Upper lobe of left lung (tissue), 6 donors: ENCODE data around the gene TBX19. TPM values are rescaled to one million over a fixed set of nuclear protein-coding genes. Genes with fewer than 3 reads are reported as not detected.

Source experiments
- ATAC-seq, 2 donors: fragments of 200-7000 bp; cut with Tn5 transposase; one replicate each; pipeline ENCODE4 v1.9.1; 2022; ENCODE audit warnings: mild to moderate bottlenecking in 2 of 2, moderate library complexity in 2 of 2; ENCODE audit not compliant: low FRiP score in 2 of 2
- DNase-seq, 2 donors: peaks; one replicate each; pipeline ENCODE4 v3.0.0-alpha.2; 2019 to 2020
- H3K27ac ChIP-seq, 4 donors: fragments of 200-600 bp; sonication (generic); one replicate each; pipeline ENCODE4 v1.5.1; 2016 to 2019
- H3K27me3 ChIP-seq, 4 donors: fragments of 200-600 bp; sonication (generic); one replicate each; pipeline ENCODE4 v1.5.1; 2017 to 2019
- H3K36me3 ChIP-seq, 4 donors: fragments of 200-600 bp; sonication (generic); one replicate each; pipeline ENCODE4 v1.5.1; 2016 to 2019
- H3K4me1 ChIP-seq, 4 donors: fragments of 200-600 bp; sonication (generic); one replicate each; pipeline ENCODE4 v1.5.1; 2018 to 2019
- H3K4me3 ChIP-seq, 4 donors: fragments of 200-600 bp; sonication (generic); one replicate each; pipeline ENCODE4 v1.5.1; 2017 to 2019; ENCODE audit warnings: mild to moderate bottlenecking in 2 of 4, moderate library complexity in 1 of 4
- H3K9me3 ChIP-seq, 4 donors: fragments of 200-600 bp; sonication (generic); one replicate each; pipeline ENCODE4 v1.5.1; 2018 to 2019
- EP300 ChIP-seq, 4 donors: sonication (generic); formaldehyde crosslinking; IDR thresholded peaks; one replicate each; pipeline ENCODE4 v1.5.1; 2017; ENCODE audit warnings: antibody characterized with exemption in 4 of 4, control low read depth in 2 of 4
- POLR2A ChIP-seq, 4 donors: fragments of 450-650 bp; IDR thresholded peaks; one replicate each; pipeline ENCODE4 v1.5.1; 2016 to 2017; ENCODE audit warnings: antibody characterized with exemption in 4 of 4, mild to moderate bottlenecking in 2 of 4
- POLR2AphosphoS5 ChIP-seq, 2 donors: sonication (generic); formaldehyde crosslinking; IDR thresholded peaks; one replicate each; pipeline ENCODE4 v1.5.1; 2017; ENCODE audit warnings: antibody characterized with exemption in 2 of 2
- WGBS, 2 donors: methylation state at CpG; one replicate each; pipeline ENCODE4 v1.1.5; 2017 to 2018; 5-methylcytosine and 5-hydroxymethylcytosine counted together
- total RNA-seq, 6 donors: library from RNA; depleted of rRNA in 4 of 6; stranded (reverse); fragments of >200 nt in 4 of 6; gene quantifications; one replicate each; pipeline versions ENCODE4 v1.1.0 to v1.2.1, GENCODE V29; 2016 to 2021
- TF ChIP-seq, protein P1 (sequence below), 6 experiments: fragments of 450-650 bp in 4 of 6; fragments of 200-600 bp in 2 of 6; sonication (generic) in 2 of 6; IDR thresholded peaks; one replicate each; pipeline ENCODE4 v1.5.1; 2016 to 2019; ENCODE audit warnings: antibody characterized with exemption in 6 of 6
- donor health status: DM: no; HTN: no; CAD: no; lungs with moderate emphysema.
- donor health status: DM: no; HTN: yes; CAD: no; lungs with severe emphysema.

Gene TBX19
- total RNA-seq, 6 donors from 2014 or later: 0.91 to 6.3 (median 2.4) TPM

DNA sequence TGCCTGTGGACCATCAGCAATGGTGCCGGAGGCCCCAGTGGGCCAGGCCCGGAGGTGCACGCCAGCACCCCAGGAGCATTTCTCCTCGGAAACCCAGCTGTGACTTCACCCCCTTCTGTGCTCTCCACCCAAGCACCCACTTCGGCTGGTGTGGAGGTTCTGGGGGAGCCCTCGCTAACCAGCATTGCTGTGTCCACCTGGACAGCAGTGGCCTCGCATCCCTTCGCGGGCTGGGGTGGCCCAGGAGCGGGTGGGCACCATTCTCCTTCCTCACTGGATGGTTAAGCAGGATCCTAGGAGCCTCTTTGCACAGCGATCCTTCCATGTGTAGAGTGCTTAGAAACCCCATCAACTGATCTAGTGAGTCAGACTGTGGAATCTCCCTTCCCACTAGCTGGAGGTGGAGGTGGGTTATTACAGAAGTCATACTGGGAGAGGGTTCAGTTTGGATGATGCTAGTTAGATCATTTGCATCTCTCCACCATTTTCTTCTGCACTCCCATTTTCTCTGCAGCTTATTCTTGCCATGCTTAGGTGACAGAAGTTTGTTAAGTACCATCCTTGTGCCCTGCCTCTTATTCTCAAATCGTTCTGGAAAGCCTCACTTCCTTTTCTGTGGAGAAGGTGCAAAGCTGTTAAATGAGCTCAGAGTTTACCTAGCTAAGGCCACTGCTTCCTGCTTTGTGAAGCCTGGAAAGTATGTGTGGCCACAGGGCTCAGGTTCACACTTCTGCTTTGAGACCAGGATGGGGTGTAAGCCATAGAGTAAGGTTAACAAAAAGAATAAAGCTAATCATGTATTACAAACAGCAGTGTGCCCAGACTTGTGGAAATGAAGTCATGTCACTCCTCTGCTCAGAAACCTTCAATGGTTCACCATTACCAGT lies 32.3 kb downstream of the TBX19 start:
- H3K27me3 ChIP-seq: no peaks in the 10 kb centered on the region
- H3K9me3 ChIP-seq: no peaks in the 10 kb centered on the region
- no peak overlapping the region for H3K4me3 ChIP-seq
- ATAC-seq (peak in 1 of 2 donors; percentile 19), DNase-seq (peak in 1 of 2 donors; percentile 50)
- no peak overlapping the region for H3K27ac ChIP-seq
- no peak for TF ChIP-seq POLR2A (IDR thresholded peaks at IDR 0.05)
- no peak for TF ChIP-seq EP300 (IDR thresholded peaks at IDR 0.05)
- no peak for TF ChIP-seq POLR2AphosphoS5 (IDR thresholded peaks at IDR 0.05)
- TF ChIP-seq, protein P1, sequence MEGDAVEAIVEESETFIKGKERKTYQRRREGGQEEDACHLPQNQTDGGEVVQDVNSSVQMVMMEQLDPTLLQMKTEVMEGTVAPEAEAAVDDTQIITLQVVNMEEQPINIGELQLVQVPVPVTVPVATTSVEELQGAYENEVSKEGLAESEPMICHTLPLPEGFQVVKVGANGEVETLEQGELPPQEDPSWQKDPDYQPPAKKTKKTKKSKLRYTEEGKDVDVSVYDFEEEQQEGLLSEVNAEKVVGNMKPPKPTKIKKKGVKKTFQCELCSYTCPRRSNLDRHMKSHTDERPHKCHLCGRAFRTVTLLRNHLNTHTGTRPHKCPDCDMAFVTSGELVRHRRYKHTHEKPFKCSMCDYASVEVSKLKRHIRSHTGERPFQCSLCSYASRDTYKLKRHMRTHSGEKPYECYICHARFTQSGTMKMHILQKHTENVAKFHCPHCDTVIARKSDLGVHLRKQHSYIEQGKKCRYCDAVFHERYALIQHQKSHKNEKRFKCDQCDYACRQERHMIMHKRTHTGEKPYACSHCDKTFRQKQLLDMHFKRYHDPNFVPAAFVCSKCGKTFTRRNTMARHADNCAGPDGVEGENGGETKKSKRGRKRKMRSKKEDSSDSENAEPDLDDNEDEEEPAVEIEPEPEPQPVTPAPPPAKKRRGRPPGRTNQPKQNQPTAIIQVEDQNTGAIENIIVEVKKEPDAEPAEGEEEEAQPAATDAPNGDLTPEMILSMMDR (IDR thresholded peaks at IDR 0.05): no peak
- WGBS, 2 donors: 83 to 91% methylated on average over 4 to 12 of the region's 12 CpGs
- H3K36me3 ChIP-seq: peaks cover 0 to 10% (median 6%) of the 10 kb centered on the region in 4 donors
- H3K4me1 ChIP-seq: no peaks in the 10 kb centered on the region

DNA sequence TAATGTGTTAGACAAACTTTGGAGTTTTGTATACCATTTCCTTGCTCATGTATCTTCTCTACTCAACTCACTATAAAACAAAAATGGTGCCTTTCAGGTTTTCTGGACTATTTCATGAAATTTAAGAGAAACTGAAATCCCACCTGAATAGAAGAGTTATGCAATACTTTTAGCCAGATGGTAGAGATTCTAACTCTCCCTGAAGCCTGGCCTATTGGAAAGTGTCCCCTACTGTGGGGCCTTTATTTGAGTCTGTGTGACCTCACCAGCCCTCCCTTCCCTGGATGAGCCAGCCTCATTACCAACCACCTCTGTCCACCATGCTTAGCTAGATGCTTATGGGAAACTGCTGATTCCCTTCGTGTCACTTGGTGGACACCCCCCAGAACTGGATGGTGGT lies 35.5 kb downstream of the TBX19 start:
- Histone ChIP-seq H3K9me3 (no peaks in the 10 kb centered on the region), H3K36me3 (peaks cover 0 to 5% (median 3%) of the 10 kb centered on the region in 4 donors), H3K27me3 (no peaks in the 10 kb centered on the region), H3K4me3 (no peak overlapping the region), H3K4me1 (no peaks in the 10 kb centered on the region), H3K27ac (no peak overlapping the region)
- no peak for ATAC-seq
- no peak for DNase-seq
- WGBS, 2 donors: 92 to 95% methylated on average over 1 of the region's 1 CpG
- TF ChIP-seq EP300 (IDR thresholded peaks at IDR 0.05): no peak
- no peak for TF ChIP-seq POLR2A (IDR thresholded peaks at IDR 0.05)
- TF ChIP-seq, protein P1 (IDR thresholded peaks at IDR 0.05): no peak
- TF ChIP-seq POLR2AphosphoS5 (IDR thresholded peaks at IDR 0.05): no peak

DNA sequence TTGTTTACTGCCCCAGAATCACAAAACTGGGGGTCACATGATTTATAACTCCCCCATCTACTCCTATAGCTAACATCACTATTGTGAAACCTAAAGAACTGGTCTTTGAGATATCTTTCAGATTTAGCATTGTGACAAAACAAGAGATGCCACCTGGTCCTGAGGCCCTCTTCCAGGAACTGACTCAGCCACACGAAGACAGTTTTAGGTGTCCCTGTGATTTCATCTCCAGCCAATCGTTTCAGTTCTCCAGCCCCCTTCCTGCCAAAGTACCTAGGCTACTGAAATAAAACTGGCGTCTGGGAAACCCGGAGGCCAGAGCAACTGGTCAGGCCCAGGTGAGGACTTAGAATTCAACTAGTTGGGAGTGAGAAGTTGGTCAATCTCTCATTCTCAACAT lies 36.6 kb downstream of the TBX19 start:
- WGBS, 2 donors: 91 to 92% methylated on average over 4 of the region's 4 CpGs
- no peak for ATAC-seq

DNA sequence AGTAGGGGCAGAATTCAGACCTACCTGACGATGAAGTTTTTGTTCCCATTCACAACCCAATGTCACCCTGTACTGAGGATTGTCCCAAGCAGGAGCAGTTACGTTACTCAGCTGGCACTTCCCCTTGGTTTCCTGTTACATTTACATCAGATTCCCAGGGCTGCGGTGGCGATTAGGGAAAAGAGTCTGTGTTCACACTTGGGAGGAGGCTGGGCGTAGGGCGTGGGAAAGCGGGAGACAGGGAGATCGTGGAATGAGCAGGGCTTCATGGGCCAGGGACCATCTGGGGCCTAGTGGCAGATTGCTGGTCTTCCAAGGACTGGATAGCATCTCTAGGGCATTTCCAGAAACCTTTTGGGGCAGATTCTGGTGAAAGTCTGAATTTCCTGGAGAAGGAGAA lies 39.0 kb downstream of the TBX19 start:
- TF ChIP-seq EP300 (IDR thresholded peaks at IDR 0.05): no peak
- TF ChIP-seq, protein P1 (IDR thresholded peaks at IDR 0.05): no peak
- no peak for TF ChIP-seq POLR2AphosphoS5 (IDR thresholded peaks at IDR 0.05)
- no peak for TF ChIP-seq POLR2A (IDR thresholded peaks at IDR 0.05)
- no peak overlapping the region for H3K4me3 ChIP-seq
- no peaks in the 10 kb centered on the region for H3K36me3 ChIP-seq
- no peak overlapping the region for H3K27ac ChIP-seq
- no peak for DNase-seq
- H3K27me3 ChIP-seq: no peaks in the 10 kb centered on the region
- WGBS, 2 donors: 74 to 78% methylated on average over 8 of the region's 8 CpGs
- H3K4me1 ChIP-seq: no peaks in the 10 kb centered on the region
- ATAC-seq: no peak
- no peaks in the 10 kb centered on the region for H3K9me3 ChIP-seq

More for the DNA sequence above, 36.6 kb downstream of the TBX19 start:
- no peak overlapping the region for H3K4me3 ChIP-seq
- peaks cover 0 to 5% (median 2%) of the 10 kb centered on the region in 4 donors for H3K36me3 ChIP-seq
- TF ChIP-seq POLR2AphosphoS5 (IDR thresholded peaks at IDR 0.05): no peak
- H3K9me3 ChIP-seq: no peaks in the 10 kb centered on the region
- no peaks in the 10 kb centered on the region for H3K4me1 ChIP-seq
- no peaks in the 10 kb centered on the region for H3K27me3 ChIP-seq
- DNase-seq: no peak
- no peak overlapping the region for H3K27ac ChIP-seq

DNA sequence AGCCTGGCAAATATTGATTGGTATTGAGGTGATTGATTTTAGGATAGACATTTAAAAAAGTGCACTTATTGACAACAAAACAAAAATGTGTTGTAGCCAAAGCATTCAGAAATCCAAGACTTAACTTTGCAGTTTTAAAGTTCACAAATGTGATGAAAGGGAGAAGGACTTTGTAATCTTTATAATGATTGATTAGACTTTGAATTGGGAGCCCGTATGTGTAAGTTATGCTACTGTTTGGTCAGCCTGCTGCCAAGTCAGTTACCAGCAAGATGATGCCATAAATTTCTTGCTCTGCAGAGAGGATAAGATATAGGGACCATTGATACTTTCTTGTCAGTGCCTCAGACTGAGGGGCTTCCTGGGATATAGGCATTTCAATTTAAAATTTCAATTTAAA lies 39.5 kb downstream of the TBX19 start:
- no peak for DNase-seq
- 86 to 94% methylated on average over 1 of the region's 1 CpG for WGBS, 2 donors

More for the DNA sequence above, 39.5 kb downstream of the TBX19 start:
- no peak overlapping the region for H3K4me3 ChIP-seq
- no peaks in the 10 kb centered on the region for H3K36me3 ChIP-seq
- no peak overlapping the region for H3K27ac ChIP-seq
- H3K9me3 ChIP-seq: no peaks in the 10 kb centered on the region
- no peaks in the 10 kb centered on the region for H3K4me1 ChIP-seq
- H3K27me3 ChIP-seq: no peaks in the 10 kb centered on the region
- no peak for ATAC-seq
- TF ChIP-seq, protein P1 (IDR thresholded peaks at IDR 0.05): no peak
- no peak for TF ChIP-seq POLR2AphosphoS5 (IDR thresholded peaks at IDR 0.05)
- TF ChIP-seq EP300 (IDR thresholded peaks at IDR 0.05): no peak
- no peak for TF ChIP-seq POLR2A (IDR thresholded peaks at IDR 0.05)
